ENCODE measurements around the gene AFDN.

AFDN gene

GRCh38 chr6:167807200-167807599 is 19.5 kb upstream of the AFDN start:
- peak in 1 of 42 donors; percentile 24 for DNase-seq
- intact Hi-C loops (cut with DNase I), result no loop called here

GRCh38 chr6:167807756-167808155 is 19.0 kb upstream of the AFDN start:
- intact Hi-C loops (cut with DNase I), result no loop called here
- peak in 1 of 42 donors; percentile 20 for DNase-seq

- DNase-seq, result peak in 1 of 42 donors; percentile 19
- intact Hi-C loops (cut with DNase I), result no loop called here
Observed at GRCh38 chr6:167811040-167811439, 15.7 kb upstream of the AFDN start.

- intact Hi-C loops (cut with DNase I), result no loop called here
- peak in 1 of 42 donors; percentile 27 for DNase-seq
Observed at GRCh38 chr6:167811442-167812087, 15.1 kb upstream of the AFDN start.

DNA sequence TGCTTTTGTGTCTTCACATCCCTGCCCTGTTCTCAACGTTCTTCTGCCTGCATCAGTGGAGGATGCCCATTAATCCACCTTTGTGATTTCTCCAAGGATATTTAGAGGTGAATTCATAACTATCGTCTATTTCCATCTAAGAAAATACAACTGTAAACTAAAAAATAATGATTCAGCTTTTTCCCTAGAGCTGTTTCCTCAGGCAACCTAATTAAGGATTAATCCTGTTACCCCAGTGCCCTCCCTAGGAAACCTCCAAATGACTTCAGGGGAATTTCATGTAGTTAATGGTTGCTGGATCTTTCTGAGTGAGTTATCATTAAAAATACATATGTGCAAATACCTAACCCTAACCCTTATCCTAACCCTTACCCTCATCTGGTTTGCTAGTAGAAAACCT is 14.6 kb upstream of the AFDN start:
- intact Hi-C loops (cut with DNase I), result no loop called here
- DNase-seq, result no peak

GRCh38 chr6:167815296-167815980 is 11.3 kb upstream of the AFDN start:
- peak in 1 of 42 donors; percentile 31 for DNase-seq
- intact Hi-C loops (cut with DNase I), result no loop called here

GRCh38 chr6:167817016-167817415 is 9.7 kb upstream of the AFDN start:
- intact Hi-C loops (cut with DNase I), result no loop called here
- DNase-seq, result no peak

DNA sequence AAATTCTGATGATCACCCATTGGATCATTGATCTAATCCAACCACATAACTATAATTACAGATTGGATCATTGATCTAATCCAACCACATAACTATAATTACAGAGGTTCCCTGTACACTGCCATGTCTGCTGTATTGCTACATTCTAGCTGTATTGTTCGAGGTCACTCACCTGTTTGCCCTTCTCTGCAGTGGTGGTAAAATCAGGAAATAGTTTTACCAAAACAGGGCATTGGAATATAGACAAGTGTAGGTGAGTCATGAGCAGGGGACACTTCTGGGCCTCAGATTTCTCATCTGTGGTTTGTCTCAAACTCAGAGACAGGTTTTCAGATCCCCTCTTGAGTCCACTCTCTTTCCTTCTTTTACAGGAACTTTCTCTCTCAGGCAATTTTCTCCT is 9.0 kb upstream of the AFDN start:
- intact Hi-C loops (cut with DNase I), result no loop called here
- DNase-seq, result no peak

DNA sequence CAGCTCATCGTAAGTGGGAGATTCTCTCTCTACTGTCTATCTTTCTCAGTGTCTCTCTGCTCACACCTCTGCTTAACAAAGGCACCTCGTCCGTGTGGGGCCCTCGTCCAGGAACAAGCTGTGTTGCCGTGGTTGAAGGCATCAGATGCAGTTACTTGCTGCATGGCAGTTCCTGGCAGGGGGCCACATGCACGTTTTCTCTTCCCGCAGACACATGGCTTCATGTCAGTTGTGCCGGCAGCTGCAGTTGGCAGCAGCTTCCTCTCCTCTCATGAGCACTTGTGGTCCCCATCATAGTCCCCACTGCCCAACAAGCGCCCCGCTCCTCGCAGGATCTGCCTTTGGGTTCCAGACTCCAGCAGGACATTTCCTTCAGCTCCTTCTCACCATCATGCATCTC is 7.1 kb upstream of the AFDN start:
- DNase-seq, result peak in 1 of 42 donors; percentile 44
- intact Hi-C loops (cut with DNase I), result no loop called here

DNA sequence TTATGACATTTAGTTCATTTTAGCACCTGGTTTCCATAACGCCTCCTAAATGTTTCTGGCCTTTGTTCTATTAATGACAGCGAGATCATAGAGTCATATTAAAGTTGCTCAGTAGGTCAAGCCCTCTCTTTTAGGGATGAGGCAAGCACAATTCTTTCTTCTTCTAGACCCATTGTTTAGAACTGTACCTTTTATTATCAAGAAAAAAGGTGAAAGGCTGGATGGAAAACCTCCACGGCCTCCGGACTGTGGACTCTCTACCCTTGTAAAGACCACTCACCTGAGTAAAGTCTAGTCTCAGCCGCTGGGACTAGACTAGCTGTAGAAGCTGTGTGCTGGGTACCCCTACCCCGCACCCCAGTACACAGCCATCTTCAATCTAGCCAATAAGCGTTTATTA is 6.0 kb upstream of the AFDN start:
- intact Hi-C loops (cut with DNase I), result no loop called here
- DNase-seq, result no peak

- intact Hi-C loops (cut with DNase I), result no loop called here
- DNase-seq, result peak in 21 of 42 donors; percentile 13 to 64 (median 33)
Observed at GRCh38 chr6:167824591-167825331, 1.9 kb upstream of the AFDN start.

- peak in 27 of 42 donors; percentile 12 to 61 (median 31) for DNase-seq
- intact Hi-C loops (cut with DNase I), result no loop called here
Observed at GRCh38 chr6:167825332-167826229, 1.1 kb upstream of the AFDN start.

GRCh38 chr6:167826230-167826895 is 348 bp upstream of the AFDN start:
- intact Hi-C loops (cut with DNase I), result no loop called here
- peak; percentile 31 to 91 (median 79) for DNase-seq

- intact Hi-C loops (cut with DNase I), result no loop called here
- peak in 40 of 42 donors; percentile 25 to 81 (median 58) for DNase-seq
Observed at GRCh38 chr6:167827583-167828324, 1.0 kb downstream of the AFDN start.

DNA sequence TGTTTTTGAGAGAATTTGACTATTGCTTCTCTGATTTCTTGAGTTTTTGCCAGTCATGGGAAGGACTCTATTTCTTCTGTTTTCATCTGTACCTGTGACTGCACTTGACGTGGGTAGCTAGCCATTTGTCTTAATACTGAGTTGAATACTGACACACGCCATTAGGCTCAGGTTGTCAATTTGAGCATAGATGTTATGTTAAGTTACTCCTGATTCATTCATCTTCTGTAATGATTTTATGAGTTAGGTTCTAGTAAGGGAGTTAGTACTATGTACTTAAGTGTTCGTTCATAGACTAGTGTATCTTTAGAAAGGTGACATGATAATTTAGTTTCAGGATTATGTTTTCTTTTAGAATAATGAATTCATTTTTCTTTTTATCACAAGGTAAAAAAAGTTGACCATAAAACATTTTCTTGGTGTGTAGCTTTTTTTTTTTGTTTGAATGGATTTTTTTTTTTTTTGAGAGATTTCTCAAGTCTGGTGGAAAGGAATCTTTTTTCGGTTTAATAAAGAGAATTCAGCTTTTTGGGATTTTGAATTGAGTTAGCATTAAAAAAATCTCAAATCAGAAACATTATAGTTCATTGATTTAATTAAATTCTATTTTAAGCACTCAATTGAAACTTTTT is 1.7 kb downstream of the AFDN start:
- DNase-seq, result no peak
- intact Hi-C loops (cut with DNase I), result no loop called here

- intact Hi-C loops (cut with DNase I), result no loop called here
Observed at GRCh38 chr6:167829513-167829912, 2.8 kb downstream of the AFDN start.

DNA sequence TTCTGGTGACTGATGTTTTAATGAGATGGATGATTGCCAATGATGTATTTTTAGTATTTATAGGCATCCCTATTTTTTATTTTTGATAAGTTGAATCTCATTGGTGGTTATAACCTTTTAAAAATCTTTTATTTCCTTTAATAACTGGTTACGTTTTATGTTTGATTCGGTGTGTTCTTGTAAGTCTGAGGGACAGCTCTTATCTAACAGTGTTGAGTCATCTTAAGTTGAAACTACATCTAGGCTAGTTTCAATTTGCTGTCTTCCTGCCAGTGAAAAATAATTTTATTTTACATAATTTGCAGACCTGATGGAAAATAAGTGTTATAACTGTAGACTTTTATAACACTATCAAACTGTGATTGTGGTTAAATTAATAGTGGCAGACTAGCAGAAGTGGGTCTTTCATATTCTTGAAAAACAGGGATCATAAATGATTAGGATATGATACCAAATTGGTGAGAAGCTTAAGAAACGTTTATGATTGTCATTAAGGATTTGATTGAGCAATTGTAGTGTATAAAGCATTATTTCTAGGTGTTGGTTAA is 4.6 kb downstream of the AFDN start:
- intact Hi-C loops (cut with DNase I), result no loop called here
- DNase-seq, result no peak

More at GRCh38 chr6:167829513-167829912, 2.8 kb downstream of the AFDN start:
- no peak for DNase-seq

All from head of caudate nucleus (tissue), 42 donors.